Measurements from ENCODE around the gene JARID2.

JARID2 gene

GRCh38 chr6:15513801-15514711 lies 268.2 kb downstream of the JARID2 start:
- no peak overlapping the region for H3K4me2 ChIP-seq (ENCODE audit: low read length)
- H3K27ac ChIP-seq (ENCODE audit: low read depth, low read length, poor library complexity, severe bottlenecking), result no peak overlapping the region
- H3K9me2 ChIP-seq (ENCODE audit: low read depth, low read length), result no peaks in the 10 kb centered on the region
- no peak overlapping the region for H3K4me3 ChIP-seq (ENCODE audit: low read depth, low read length, poor library complexity, severe bottlenecking)
- no peak overlapping the region for H2AFZ ChIP-seq (ENCODE audit: low read length)
- no peaks in the 10 kb centered on the region for H3K36me3 ChIP-seq (ENCODE audit: insufficient read depth, low read length)
- peaks cover 18% of the 10 kb centered on the region for H3K4me1 ChIP-seq (ENCODE audit: insufficient read depth, low read length, severe bottlenecking)
- H3K9me3 ChIP-seq (ENCODE audit: low read length), result no peaks in the 10 kb centered on the region
- no peaks in the 10 kb centered on the region for H3F3A ChIP-seq (ENCODE audit: insufficient read depth, low read length)
- no peaks in the 10 kb centered on the region for H3K79me2 ChIP-seq (ENCODE audit: insufficient read depth, low read length)
- H3K27me3 ChIP-seq (ENCODE audit: insufficient read depth, low read length), result no peaks in the 10 kb centered on the region
- H3K9ac ChIP-seq (ENCODE audit: low read length), result no peak overlapping the region
- H4K20me1 ChIP-seq (ENCODE audit: insufficient read depth, low read length), result no peaks in the 10 kb centered on the region
- no peak for TF ChIP-seq EZH2 (IDR thresholded peaks at IDR 0.05; ENCODE audit: borderline replicate concordance, low read length)
- TF ChIP-seq, protein P1, sequence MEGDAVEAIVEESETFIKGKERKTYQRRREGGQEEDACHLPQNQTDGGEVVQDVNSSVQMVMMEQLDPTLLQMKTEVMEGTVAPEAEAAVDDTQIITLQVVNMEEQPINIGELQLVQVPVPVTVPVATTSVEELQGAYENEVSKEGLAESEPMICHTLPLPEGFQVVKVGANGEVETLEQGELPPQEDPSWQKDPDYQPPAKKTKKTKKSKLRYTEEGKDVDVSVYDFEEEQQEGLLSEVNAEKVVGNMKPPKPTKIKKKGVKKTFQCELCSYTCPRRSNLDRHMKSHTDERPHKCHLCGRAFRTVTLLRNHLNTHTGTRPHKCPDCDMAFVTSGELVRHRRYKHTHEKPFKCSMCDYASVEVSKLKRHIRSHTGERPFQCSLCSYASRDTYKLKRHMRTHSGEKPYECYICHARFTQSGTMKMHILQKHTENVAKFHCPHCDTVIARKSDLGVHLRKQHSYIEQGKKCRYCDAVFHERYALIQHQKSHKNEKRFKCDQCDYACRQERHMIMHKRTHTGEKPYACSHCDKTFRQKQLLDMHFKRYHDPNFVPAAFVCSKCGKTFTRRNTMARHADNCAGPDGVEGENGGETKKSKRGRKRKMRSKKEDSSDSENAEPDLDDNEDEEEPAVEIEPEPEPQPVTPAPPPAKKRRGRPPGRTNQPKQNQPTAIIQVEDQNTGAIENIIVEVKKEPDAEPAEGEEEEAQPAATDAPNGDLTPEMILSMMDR (IDR thresholded peaks at IDR 0.05; ENCODE audit: low read length), result no peak

GRCh38 chr6:15515226-15515625 lies 269.4 kb downstream of the JARID2 start:
- no peaks in the 10 kb centered on the region for H3K9me3 ChIP-seq (ENCODE audit: low read length)
- peaks cover 18% of the 10 kb centered on the region for H3K4me1 ChIP-seq (ENCODE audit: insufficient read depth, low read length, severe bottlenecking)
- no peaks in the 10 kb centered on the region for H3K27me3 ChIP-seq (ENCODE audit: insufficient read depth, low read length)
- H3K4me2 ChIP-seq (ENCODE audit: low read length), result peak overlapping the region; percentile 43; the same call in 1 of the 2 replicates
- H3K79me2 ChIP-seq (ENCODE audit: insufficient read depth, low read length), result no peaks in the 10 kb centered on the region
- TF ChIP-seq EZH2 (IDR thresholded peaks at IDR 0.05; ENCODE audit: borderline replicate concordance, low read length), result no peak
- TF ChIP-seq, protein P1 (IDR thresholded peaks at IDR 0.05; ENCODE audit: low read length), result no peak
- H4K20me1 ChIP-seq (ENCODE audit: insufficient read depth, low read length), result no peaks in the 10 kb centered on the region
- peak overlapping the region; percentile 52 for H3K27ac ChIP-seq (ENCODE audit: low read depth, low read length, poor library complexity, severe bottlenecking)
- no peak overlapping the region for H3K9ac ChIP-seq (ENCODE audit: low read length)
- H2AFZ ChIP-seq (ENCODE audit: low read length), result no peak overlapping the region
- H3F3A ChIP-seq (ENCODE audit: insufficient read depth, low read length), result no peaks in the 10 kb centered on the region
- H3K36me3 ChIP-seq (ENCODE audit: insufficient read depth, low read length), result peaks cover 8% of the 10 kb centered on the region; the same call in 1 of the 2 replicates
- H3K9me2 ChIP-seq (ENCODE audit: low read depth, low read length), result no peaks in the 10 kb centered on the region
- H3K4me3 ChIP-seq (ENCODE audit: low read depth, low read length, poor library complexity, severe bottlenecking), result no peak overlapping the region

DNA sequence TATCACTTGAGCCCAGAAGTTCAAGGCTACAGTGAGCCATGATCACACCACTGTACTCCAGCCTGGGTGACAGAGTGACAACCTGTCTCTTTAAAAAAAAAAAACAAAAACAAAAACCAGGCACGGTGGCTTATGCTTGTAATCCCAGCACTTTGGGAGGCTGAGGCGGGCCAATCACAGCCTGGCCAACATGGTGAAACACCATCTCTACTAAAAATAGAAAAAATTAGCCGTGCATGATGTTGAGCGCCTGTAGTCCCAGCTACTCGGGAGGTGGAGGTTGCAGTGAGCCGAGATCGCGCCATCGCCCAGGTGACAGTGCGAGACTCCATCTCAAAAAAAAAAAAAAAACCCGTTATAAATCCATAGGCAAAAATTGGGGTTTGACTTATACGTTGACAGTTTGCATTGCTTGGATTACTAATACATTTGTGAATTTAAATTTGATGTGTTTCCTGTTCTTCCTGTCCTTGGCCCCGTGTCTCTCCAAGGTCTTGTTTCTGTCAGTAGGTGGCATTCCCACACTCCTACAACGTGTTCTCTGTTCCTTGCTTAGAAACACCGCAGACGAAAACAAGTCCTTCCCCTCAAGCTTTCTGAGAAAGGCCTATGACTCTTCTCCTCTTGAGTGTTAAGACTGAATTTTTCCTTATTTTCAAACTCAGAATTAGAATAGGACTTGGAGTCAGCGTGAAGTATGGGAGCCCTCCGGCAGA lies 269.9 kb downstream of the JARID2 start:
- Histone ChIP-seq H3K36me3 (ENCODE audit: insufficient read depth, low read length) (peaks cover 8% of the 10 kb centered on the region; the same call in 1 of the 2 replicates), H3K79me2 (ENCODE audit: insufficient read depth, low read length) (no peaks in the 10 kb centered on the region), H3K9me3 (ENCODE audit: low read length) (no peaks in the 10 kb centered on the region)

More for the DNA sequence above, 269.9 kb downstream of the JARID2 start:
- H3K27me3 ChIP-seq (ENCODE audit: insufficient read depth, low read length), result no peaks in the 10 kb centered on the region
- no peak overlapping the region for H2AFZ ChIP-seq (ENCODE audit: low read length)
- H3K9me2 ChIP-seq (ENCODE audit: low read depth, low read length), result no peaks in the 10 kb centered on the region
- H3F3A ChIP-seq (ENCODE audit: insufficient read depth, low read length), result no peaks in the 10 kb centered on the region
- TF ChIP-seq, protein P1 (IDR thresholded peaks at IDR 0.05; ENCODE audit: low read length), result peak; percentile 19; the same call in 1 of the 2 replicates
- TF ChIP-seq EZH2 (IDR thresholded peaks at IDR 0.05; ENCODE audit: borderline replicate concordance, low read length), result no peak
- peaks cover 18% of the 10 kb centered on the region for H3K4me1 ChIP-seq (ENCODE audit: insufficient read depth, low read length, severe bottlenecking)
- peak overlapping the region; percentile 52 for H3K27ac ChIP-seq (ENCODE audit: low read depth, low read length, poor library complexity, severe bottlenecking)
- H3K9ac ChIP-seq (ENCODE audit: low read length), result no peak overlapping the region
- no peaks in the 10 kb centered on the region for H4K20me1 ChIP-seq (ENCODE audit: insufficient read depth, low read length)
- peak overlapping the region; percentile 16 for H3K4me3 ChIP-seq (ENCODE audit: low read depth, low read length, poor library complexity, severe bottlenecking)
- peak overlapping the region; percentile 43; the same call in 1 of the 2 replicates for H3K4me2 ChIP-seq (ENCODE audit: low read length)

Measured in OCI-LY1 (cell line).